ENCODE measurements around the gene SNRNP200. TPM values are rescaled to one million over a fixed set of nuclear protein-coding genes. Genes with fewer than 3 reads are reported as not detected.

SNRNP200 gene
- total and polyA plus RNA-seq, 2 donors (not counting 1 experiment from before 2014, with no cell fraction given) = 211 to 216 TPM

DNA sequence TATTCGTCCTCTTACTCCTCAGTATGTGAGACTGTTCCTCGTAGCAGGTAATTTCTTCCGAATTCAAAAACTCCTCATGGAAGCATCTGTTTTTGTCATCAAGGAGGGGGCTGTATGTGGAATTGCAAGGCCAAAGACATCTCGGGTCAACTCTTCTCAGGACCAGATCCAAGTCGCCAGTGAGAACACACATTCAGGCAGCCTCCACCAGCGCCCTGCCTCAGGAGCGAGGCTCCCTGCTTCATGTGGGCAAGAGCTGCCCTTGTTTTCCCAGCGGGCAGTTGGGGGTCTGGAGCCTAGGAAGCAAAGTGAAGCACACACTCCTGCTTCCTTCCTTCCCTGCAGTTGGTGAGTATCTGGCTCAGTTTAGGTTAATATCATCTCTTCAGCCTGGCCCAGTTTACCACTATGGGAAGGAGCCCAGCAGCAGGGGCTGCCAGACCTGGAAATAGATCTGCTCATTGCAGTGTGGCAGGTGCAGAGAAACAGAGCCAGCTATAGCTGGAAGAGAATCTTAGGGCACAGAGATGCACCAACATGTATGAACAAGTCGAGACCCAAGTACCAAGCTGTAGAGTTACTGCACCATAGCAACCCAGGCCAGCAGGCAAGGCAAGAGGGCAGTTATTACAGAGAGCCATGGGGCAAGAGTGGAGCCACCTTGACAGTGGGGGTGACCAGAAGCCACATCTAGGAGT lies 64.9 kb downstream of the SNRNP200 start:
- no peak overlapping the region for H3K27ac Mint-ChIP-seq
- no peak overlapping the region for H3K9ac ChIP-seq (ENCODE audit: low read length)
- no peak for TF ChIP-seq EZH2 (IDR thresholded peaks at IDR 0.05; ENCODE audit: borderline replicate concordance, insufficient read depth, low read depth, low read length, poor library complexity, severe bottlenecking)
- TF ChIP-seq, protein P1, sequence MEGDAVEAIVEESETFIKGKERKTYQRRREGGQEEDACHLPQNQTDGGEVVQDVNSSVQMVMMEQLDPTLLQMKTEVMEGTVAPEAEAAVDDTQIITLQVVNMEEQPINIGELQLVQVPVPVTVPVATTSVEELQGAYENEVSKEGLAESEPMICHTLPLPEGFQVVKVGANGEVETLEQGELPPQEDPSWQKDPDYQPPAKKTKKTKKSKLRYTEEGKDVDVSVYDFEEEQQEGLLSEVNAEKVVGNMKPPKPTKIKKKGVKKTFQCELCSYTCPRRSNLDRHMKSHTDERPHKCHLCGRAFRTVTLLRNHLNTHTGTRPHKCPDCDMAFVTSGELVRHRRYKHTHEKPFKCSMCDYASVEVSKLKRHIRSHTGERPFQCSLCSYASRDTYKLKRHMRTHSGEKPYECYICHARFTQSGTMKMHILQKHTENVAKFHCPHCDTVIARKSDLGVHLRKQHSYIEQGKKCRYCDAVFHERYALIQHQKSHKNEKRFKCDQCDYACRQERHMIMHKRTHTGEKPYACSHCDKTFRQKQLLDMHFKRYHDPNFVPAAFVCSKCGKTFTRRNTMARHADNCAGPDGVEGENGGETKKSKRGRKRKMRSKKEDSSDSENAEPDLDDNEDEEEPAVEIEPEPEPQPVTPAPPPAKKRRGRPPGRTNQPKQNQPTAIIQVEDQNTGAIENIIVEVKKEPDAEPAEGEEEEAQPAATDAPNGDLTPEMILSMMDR (IDR thresholded peaks at IDR 0.05) = no peak
- peaks cover 32% of the 10 kb centered on the region for H3K4me1 Mint-ChIP-seq
- 95% methylated on average over 8 of the region's 9 CpGs for WGBS (ENCODE audit: insufficient coverage)
- no peak overlapping the region for H3K4me3 ChIP-seq (ENCODE audit: control extremely low read depth in 1 of 5, extremely low read depth in 1 of 5, insufficient read depth in 1 of 5, low read depth in 2 of 5, low read length in 4 of 5)
- no peaks in the 10 kb centered on the region for H4K20me1 ChIP-seq (ENCODE audit: control insufficient read depth, insufficient read depth, low read length, poor library complexity, severe bottlenecking)
- H3K27me3 ChIP-seq (replicated peaks in 1 of 4; ENCODE audit: control extremely low read depth in 1 of 4, control insufficient read depth in 3 of 4, insufficient read depth in 4 of 4, low read length in 3 of 4) = no peaks in the 10 kb centered on the region
- peaks cover 2% of the 10 kb centered on the region for H3K79me2 ChIP-seq (ENCODE audit: control insufficient read depth, insufficient read depth, low read length)
- no peaks in the 10 kb centered on the region for H3K9me3 Mint-ChIP-seq (ENCODE audit: insufficient read depth)
- no peak overlapping the region for H3K4me2 ChIP-seq (replicated peaks; ENCODE audit: low read depth, low read length, poor library complexity, severe bottlenecking)
- DNase-seq = no peak
- no peak overlapping the region for H2AFZ ChIP-seq (ENCODE audit: insufficient read depth, low read depth, low read length, poor library complexity, severe bottlenecking)
- peaks cover 0 to 4% (median 0%) of the 10 kb centered on the region in 3 donors for H3K9me3 ChIP-seq (ENCODE audit: control extremely low read depth in 1 of 3, control insufficient read depth in 2 of 3, insufficient read depth in 1 of 3, low read length in 2 of 3)
- no peak overlapping the region for H3K27ac ChIP-seq (ENCODE audit: low read length in 2 of 2)
- peaks cover 0 to 3% of the 10 kb centered on the region in 2 experiments for H3K36me3 ChIP-seq (replicated peaks in 1 of 2; ENCODE audit: control extremely low read depth in 1 of 2, control insufficient read depth in 1 of 2, extremely low read depth in 1 of 2, insufficient read depth in 2 of 2, low read length in 1 of 2)
- no peak overlapping the region for H3K4me3 Mint-ChIP-seq
- intact Hi-C loops (cut with micrococcal nuclease) = loop anchor here (1.0 kb wide), 1 partner anchor 15 kb away; no protein-coding TSS in a partner anchor
- ChIA-PET CTCF (interaction anchor here (1.0 to 2.1 kb wide), 7 partner anchors 20 to 123 kb away, joined by 3 to 9 read pairs (median 4); partner anchors contain the start of gene ASTL), POLR2A (interaction anchor here (1.5 to 2.4 kb wide), 2 partner anchors 19 to 32 kb away, joined by 5 to 13 read pairs; partner anchors contain the start of gene STARD7)
- no peaks in the 10 kb centered on the region for H3K27me3 Mint-ChIP-seq
- peaks cover 27 to 36% of the 10 kb centered on the region in 2 donors for H3K4me1 ChIP-seq (ENCODE audit: control insufficient read depth in 2 of 2, insufficient read depth in 2 of 2, low read length in 2 of 2)
- ATAC-seq (ENCODE audit: low read depth) = no peak

DNA sequence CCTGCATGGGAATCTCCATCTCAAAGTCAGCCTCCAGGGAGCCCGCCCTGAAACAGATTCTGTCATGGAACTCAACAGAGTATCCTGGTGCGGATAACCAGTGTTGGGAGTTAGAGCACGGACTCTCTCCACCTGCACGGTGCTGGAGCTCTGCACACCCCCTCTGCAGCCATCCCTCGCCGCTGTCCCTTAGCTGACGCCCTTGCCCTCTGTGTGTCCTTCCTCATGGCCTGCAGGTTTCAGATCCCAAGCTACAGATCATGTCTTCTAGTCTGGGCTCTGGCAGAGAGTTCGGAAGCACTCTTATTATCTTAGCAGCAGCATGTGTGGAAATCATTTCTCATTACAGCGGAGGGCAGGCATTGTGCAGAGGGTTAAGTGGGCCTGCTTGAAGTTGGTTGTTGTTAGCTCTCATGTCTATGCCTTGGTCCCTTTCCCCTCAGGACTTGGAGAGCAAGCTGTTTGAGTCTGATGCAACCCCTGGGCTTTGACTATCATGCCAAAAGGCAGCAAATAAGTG lies 65.5 kb downstream of the SNRNP200 start:
- WGBS (ENCODE audit: insufficient coverage) = 94% methylated on average over 7 of the region's 9 CpGs

More for the DNA sequence above, 65.5 kb downstream of the SNRNP200 start:
- H2AFZ ChIP-seq (ENCODE audit: insufficient read depth, low read depth, low read length, poor library complexity, severe bottlenecking) = no peak overlapping the region
- Mint-ChIP-seq H3K4me1 (peaks cover 28% of the 10 kb centered on the region), H3K27ac (no peak overlapping the region), H3K4me3 (no peak overlapping the region), H3K9me3 (ENCODE audit: insufficient read depth) (no peaks in the 10 kb centered on the region), H3K27me3 (no peaks in the 10 kb centered on the region)
- DNase-seq (no peak), ATAC-seq (ENCODE audit: low read depth) (no peak)
- ChIA-PET POLR2A (interaction anchor here (0.8 to 2.4 kb wide), 2 partner anchors 25 to 31 kb away, joined by 3 to 13 read pairs; partner anchors contain the start of gene STARD7), CTCF (interaction anchor here (0.9 to 1.0 kb wide), 2 partner anchors 21 to 101 kb away, joined by 3 read pairs; no protein-coding TSS in a partner anchor)
- H3K27me3 ChIP-seq (replicated peaks in 1 of 4; ENCODE audit: control extremely low read depth in 1 of 4, control insufficient read depth in 3 of 4, insufficient read depth in 4 of 4, low read length in 3 of 4) = no peaks in the 10 kb centered on the region
- peaks cover 0 to 3% of the 10 kb centered on the region in 2 experiments for H3K36me3 ChIP-seq (replicated peaks in 1 of 2; ENCODE audit: control extremely low read depth in 1 of 2, control insufficient read depth in 1 of 2, extremely low read depth in 1 of 2, insufficient read depth in 2 of 2, low read length in 1 of 2)
- no peaks in the 10 kb centered on the region for H4K20me1 ChIP-seq (ENCODE audit: control insufficient read depth, insufficient read depth, low read length, poor library complexity, severe bottlenecking)
- no peaks in the 10 kb centered on the region for H3K9me3 ChIP-seq (ENCODE audit: control extremely low read depth in 1 of 3, control insufficient read depth in 2 of 3, insufficient read depth in 1 of 3, low read length in 2 of 3)
- H3K4me1 ChIP-seq (ENCODE audit: control insufficient read depth in 2 of 2, insufficient read depth in 2 of 2, low read length in 2 of 2) = peaks cover 23 to 29% of the 10 kb centered on the region in 2 donors
- H3K27ac ChIP-seq (ENCODE audit: low read length in 2 of 2) = no peak overlapping the region
- intact Hi-C loops (cut with micrococcal nuclease) = no loop called here
- TF ChIP-seq, protein P1 (IDR thresholded peaks at IDR 0.05) = no peak
- TF ChIP-seq EZH2 (IDR thresholded peaks at IDR 0.05; ENCODE audit: borderline replicate concordance, insufficient read depth, low read depth, low read length, poor library complexity, severe bottlenecking) = no peak
- H3K4me2 ChIP-seq (replicated peaks; ENCODE audit: low read depth, low read length, poor library complexity, severe bottlenecking) = no peak overlapping the region
- H3K4me3 ChIP-seq (ENCODE audit: control extremely low read depth in 1 of 5, extremely low read depth in 1 of 5, insufficient read depth in 1 of 5, low read depth in 2 of 5, low read length in 4 of 5) = no peak overlapping the region
- H3K9ac ChIP-seq (ENCODE audit: low read length) = no peak overlapping the region
- peaks cover 3% of the 10 kb centered on the region for H3K79me2 ChIP-seq (ENCODE audit: control insufficient read depth, insufficient read depth, low read length)
